LNCAP (cell line): Measurements from ENCODE around the gene ZNF563.

ENCODE experiments used
- TF ChIP-seq, protein P1 (sequence below): fragments of 450-650 bp; IDR thresholded peaks from 2 replicates; pipeline ENCODE4 v1.5.1; 2017; ENCODE audit warnings: mild to moderate bottlenecking

ZNF563 gene

DNA sequence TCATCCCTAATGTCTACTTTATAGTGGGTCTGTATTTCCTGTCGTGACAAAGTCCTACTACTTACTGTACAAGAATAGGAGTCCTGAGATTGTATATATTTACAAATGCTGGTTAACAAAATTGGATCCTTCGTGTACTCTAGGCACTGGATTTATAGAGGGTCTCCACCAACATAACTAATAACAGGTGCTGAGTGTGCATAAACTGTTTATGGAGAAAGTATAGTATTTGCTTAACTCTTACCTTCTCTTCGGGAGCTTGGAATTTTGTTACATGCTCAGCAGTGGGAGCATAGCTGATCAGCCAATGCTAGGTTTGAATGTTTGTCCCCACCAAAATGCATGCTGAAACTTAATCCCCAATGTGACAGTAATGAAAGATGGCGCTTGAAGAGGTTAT is 19.9 kb upstream of the ZNF563 start:
- TF ChIP-seq, protein P1, sequence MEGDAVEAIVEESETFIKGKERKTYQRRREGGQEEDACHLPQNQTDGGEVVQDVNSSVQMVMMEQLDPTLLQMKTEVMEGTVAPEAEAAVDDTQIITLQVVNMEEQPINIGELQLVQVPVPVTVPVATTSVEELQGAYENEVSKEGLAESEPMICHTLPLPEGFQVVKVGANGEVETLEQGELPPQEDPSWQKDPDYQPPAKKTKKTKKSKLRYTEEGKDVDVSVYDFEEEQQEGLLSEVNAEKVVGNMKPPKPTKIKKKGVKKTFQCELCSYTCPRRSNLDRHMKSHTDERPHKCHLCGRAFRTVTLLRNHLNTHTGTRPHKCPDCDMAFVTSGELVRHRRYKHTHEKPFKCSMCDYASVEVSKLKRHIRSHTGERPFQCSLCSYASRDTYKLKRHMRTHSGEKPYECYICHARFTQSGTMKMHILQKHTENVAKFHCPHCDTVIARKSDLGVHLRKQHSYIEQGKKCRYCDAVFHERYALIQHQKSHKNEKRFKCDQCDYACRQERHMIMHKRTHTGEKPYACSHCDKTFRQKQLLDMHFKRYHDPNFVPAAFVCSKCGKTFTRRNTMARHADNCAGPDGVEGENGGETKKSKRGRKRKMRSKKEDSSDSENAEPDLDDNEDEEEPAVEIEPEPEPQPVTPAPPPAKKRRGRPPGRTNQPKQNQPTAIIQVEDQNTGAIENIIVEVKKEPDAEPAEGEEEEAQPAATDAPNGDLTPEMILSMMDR, result no peak

DNA sequence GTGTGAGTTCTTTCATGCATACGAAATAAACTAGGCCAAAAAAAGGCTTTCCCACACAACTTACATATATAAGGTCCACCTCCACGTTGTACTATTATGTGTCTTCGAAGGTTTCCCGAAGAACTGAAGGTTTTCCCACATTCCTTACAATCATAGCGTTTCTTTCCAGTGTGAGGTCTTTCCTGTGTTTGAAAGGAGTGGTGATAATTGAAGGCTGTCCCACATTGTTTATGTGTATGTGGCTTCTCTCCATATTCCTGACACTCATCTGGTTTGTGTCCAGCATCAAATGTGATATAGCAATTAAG is 17.4 kb upstream of the ZNF563 start:
- TF ChIP-seq, protein P1, result no peak

DNA sequence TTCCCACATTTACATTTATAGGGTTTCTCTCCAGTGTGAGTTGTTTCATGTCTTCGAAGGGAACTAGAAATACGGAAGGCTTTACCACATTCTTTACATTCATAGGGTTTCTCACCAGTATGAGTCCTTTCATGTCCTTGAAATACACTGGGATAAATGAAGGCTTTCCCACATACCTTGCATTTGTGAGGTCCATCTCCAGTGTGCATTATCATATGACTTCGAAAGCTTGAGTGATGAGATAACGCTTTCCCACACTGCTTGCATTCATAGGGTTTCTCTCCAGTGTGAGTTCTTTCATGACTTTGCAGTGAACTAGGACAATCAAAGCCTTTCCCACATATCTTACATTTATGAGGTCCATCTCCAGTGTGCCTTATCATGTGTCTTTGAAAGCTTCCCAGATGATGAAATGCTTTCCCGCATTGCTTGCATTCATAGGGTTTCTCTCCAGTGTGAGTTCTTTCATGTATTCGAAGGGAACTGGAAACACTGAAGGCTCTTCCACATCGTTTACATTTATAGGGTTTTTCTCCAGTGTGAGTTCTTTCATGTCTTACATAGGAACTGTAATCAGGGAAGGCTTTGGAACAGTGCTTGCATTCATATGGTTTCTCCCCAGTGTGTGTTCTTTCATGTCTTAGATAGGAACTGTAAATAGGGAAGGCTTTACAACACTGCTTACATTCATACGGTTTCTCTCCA is 16.9 kb upstream of the ZNF563 start:
- TF ChIP-seq, protein P1, result no peak

DNA sequence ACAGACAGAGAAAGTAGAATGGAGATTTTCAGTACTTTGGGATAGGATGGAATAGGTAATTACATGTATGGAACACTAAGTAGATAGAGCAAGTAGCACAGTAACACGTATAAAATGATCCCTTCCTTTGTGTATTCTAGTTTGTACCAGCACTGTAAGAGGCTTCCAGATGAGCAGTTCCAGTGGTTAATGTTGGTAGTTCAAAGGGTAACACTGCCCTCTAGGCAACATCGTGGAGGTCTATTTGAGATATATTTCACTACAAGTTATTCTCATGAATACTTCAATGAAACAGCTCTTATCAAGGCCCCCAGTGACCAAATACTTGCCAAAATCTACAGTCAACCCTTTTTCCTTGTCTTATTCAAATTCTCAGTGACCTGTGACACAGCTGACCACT is 13.5 kb upstream of the ZNF563 start:
- TF ChIP-seq, protein P1, result no peak

DNA sequence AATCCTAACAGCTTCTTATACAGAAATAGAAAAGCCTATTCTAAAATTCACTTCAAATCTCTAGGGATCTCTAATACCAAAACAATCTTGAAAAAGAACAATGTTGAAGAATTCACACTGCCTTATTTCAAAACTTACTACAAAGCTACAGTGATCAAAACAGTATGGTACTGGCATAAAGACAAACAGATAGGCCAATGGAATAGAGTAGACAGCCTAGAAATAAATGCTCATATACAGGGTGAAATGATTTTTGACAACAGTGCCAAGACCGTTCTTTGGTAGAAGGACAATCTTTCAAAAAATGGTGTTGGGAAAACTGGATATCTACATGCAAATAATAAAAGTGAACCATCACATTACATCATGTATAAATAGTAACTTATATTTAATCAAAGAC is 11.8 kb upstream of the ZNF563 start:
- TF ChIP-seq, protein P1, result no peak

DNA sequence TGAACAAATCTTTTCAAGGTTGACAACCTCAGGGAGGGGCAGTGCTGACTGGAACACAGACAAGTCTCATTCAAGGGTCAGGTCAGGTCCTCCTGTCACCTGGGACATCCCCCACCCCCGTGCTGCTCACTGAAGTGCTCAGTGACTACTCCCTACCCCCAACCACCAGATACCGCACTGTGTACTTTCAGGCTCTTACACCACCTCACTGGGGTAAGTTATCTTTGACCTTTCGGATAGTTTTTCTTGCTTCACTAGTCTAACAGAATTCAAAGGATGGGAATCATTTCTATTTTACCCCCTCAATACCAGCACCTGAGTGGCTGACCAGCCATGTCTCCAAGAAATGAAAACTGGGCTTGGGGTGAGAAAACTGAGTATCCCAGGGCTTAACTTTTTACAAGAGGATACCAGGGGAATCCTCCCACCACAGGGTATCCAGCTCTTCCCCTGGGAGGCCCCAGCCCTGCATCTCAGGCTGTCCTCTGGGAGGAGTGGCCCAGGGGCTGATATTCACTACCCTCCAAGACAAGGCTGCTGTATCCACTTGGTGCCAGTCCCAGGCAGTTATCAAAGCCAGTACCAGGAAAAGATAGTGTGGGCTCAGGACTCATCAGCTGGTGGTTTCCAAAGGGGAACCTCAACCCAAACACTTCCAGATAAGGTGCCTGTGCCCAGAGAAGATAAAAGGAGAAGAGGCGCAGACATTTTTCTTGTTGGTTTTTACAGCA is 2.1 kb downstream of the ZNF563 start:
- TF ChIP-seq, protein P1, result no peak

DNA sequence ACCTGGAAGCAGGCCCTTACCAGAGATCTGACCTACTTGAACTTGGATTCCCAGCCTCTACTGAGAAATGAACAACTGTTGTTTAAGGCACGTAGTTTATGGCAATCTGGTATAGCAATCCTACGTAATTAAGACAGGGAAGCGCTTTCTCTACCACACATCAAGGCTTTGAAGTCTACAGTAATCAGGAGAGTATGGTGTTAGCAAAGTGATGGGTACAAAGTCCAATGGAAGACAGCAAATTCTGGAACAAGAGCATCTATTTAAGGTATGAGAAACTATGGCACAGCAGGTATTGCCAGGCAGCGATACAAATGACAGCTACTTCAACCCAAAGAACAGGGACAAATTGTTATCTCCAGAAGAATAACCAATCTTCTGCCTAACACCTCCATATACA is 3.1 kb downstream of the ZNF563 start:
- TF ChIP-seq, protein P1, result no peak
